Anterior cingulate cortex (tissue), 58 donors: ENCODE results near the gene AEBP1.

Experiments
- DNase-seq, 58 donors: peaks; one replicate each; lab custom pipeline; 2025; lab: John Stamatoyannopoulos, UW

The AEBP1 gene

DNA sequence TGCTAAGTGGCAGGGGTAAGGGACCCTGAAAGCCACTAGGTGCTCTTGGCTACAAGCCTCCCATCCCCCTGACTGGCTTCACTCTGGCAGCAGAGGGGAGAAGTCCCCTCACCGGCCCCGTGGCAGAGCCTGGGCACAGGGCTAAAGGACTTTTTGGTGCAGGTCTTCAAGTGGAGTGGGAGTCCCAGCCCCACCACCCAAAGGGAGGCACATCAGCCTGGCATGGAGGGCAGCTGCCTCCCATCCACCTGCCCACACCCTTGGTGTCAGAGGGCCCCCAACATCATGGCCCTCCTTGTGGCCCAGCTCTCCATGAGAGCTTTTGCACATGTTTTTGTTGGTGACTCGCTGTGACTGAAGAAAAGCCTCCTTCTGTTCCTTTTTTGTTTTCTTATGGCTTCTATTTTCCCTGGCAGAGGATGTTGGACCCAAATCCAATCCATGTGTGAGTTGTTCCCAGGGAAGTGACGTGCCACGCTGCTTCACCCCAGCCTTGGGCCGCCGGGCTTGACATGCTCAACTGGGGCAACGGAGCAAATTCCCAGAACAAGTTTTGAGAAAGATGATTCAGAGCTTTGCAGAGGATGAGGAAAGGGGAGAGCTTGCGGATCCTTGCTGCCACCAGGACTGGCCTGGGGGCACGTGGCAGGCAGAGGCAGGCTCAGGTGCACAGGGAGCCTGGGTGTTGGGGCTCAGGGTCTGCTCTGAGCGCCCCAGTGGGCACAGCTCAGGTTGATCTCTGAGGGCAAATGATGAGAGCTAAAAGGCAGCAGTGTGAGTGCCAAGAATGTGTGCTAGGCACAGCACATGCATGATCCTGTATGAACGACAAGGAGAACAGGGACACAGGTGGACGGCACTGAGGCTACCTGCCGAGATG is 1.9 kb upstream of the AEBP1 start:
- DNase-seq = peak in 4 of 58 donors; percentile 12 to 52 (median 48)

DNA sequence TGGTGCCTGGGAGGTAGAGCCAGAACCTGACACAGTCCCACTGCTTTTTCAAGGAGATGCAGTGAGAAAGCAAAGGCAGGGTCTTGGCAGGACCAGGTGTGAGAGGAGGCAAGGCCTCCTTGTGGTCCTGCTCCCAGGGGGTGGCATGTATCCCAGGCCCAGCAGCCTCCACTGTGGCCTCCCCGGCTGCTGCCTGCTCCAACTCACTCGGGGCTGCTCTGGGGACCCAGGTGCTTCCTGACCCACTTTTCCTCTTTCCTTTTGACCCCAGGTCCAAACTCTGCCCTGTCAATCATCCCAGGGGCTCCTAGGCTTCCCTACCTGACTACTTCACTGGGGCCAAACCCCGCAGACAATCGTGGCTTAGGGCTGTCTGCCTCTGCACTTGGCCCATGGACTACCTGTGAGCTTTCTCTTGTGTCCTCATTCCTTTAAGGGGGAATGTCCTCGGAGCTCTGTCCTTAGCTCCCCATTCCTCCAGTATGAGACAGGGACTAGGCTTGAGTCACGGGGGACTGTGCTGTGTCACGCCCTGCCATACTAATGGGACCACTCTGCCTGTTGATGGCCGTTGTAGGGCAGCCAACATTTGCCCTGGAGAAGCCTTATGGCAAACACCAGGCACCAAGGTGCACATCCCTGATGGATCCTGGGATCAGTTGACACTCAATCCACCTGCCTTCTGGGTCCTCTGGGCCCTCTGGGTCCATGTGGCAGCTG is 1.1 kb upstream of the AEBP1 start:
- no peak for DNase-seq

DNA sequence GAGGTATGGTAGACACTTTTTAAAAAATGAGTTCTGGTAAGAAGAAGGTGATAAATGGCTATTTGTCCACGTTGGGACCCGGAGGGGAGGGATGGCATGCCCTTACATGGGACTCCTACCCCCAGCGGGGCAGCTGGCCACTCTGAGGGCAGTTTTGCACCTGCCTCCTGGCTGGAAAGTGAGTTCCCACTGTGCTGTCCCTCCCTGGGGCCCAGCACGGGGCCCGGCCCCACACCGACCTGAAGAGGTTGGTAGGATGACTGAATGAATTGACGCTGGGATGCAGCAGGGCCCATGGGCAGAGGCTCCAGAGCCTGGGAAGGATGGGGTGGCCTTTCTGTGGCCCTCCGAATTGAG is 601 bp upstream of the AEBP1 start:
- no peak for DNase-seq

DNA sequence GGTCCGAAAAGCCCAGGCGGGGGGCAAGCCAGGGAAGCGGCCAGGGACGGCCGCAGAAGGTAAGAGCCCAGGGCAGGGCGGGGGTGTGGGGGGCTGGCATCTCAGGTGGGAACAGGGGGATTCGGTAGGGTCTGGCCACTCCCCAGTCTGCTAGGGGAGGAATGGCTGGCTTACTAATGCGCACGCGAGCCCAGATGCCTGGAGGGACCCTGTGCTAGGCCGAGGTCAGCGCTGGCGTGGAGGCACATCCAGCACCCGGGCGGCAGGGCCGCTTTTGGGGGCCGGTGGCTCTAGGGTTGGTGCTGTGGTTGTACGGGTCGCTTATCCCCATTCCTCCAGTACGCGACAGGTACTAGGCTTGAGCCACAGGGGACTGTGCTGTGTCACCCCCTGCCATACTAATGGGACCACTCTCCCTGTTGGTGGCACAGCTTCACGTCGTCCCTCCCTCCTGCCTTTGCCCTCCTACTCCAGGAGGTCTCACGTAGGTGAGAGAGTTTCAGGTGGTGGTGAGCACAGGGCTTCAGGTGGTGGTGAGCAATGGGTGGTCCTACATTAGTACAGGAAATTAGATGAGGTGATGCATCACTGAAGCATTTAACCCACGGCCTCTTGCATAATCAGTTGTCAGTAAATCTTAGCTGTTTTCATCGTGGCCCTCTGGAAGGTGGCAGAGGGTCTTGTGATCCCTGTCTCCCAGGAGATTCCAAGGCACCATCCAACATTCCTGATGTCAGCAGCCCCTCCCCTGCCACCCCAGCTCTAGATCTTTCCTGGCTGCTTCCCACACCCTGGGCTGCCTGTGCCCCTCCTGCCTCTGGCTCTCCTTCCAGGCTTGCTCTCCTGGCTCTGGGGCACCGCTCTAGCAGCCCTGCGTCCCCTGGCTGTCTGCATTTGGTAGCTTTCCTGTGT is 971 bp downstream of the AEBP1 start:
- peak in 45 of 58 donors; percentile 3 to 83 (median 46) for DNase-seq

DNA sequence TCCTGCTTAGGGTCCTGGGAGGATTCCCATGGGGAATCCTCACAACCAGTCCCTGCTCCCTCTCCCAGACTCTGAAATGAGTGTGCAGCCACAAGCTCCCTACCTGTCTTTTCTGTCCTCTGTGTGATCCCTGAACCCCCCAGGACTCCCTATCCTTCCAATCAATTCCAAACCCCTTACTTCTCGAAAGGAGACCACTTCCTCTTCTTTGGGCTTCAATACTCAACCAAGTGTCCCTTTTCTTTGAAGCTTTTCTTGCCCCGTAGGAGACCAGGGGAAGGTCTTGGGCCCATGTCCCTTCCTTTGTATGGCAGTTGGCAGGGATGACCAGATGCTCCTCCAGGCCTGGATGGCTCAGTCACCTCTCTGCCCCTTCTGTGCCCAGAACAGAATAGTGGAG is 1.7 kb downstream of the AEBP1 start:
- no peak for DNase-seq

DNA sequence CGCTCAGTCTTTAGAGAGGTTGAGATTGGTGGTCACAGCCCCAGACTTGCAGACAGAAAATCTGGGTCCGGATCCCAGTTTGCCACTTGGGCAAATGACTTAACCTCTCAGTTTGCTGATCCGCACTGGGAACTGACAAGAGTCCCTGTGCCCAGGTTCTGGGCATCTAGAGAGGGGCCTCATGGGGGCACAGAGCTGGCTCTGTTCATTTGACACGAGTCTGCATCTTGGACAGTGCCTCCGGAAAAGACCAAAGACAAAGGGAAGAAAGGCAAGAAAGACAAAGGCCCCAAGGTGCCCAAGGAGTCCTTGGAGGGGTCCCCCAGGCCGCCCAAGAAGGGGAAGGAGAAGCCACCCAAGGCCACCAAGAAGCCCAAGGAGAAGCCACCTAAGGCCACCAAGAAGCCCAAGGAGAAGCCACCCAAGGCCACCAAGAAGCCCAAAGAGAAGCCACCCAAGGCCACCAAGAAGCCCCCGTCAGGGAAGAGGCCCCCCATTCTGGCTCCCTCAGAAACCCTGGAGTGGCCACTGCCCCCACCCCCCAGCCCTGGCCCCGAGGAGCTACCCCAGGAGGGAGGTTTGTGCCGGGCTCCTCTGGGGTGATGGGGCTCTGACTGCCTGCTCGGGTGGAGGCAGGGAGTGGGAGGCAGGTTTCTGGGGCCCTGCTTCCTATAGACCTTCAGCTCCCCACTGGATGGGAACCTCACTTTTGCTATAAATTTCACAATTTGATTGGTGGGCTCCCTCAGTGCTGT is 2.3 kb downstream of the AEBP1 start:
- no peak for DNase-seq

GRCh38 chr7:44107116-44107960 is 3.2 kb downstream of the AEBP1 start:
- no peak for DNase-seq

DNA sequence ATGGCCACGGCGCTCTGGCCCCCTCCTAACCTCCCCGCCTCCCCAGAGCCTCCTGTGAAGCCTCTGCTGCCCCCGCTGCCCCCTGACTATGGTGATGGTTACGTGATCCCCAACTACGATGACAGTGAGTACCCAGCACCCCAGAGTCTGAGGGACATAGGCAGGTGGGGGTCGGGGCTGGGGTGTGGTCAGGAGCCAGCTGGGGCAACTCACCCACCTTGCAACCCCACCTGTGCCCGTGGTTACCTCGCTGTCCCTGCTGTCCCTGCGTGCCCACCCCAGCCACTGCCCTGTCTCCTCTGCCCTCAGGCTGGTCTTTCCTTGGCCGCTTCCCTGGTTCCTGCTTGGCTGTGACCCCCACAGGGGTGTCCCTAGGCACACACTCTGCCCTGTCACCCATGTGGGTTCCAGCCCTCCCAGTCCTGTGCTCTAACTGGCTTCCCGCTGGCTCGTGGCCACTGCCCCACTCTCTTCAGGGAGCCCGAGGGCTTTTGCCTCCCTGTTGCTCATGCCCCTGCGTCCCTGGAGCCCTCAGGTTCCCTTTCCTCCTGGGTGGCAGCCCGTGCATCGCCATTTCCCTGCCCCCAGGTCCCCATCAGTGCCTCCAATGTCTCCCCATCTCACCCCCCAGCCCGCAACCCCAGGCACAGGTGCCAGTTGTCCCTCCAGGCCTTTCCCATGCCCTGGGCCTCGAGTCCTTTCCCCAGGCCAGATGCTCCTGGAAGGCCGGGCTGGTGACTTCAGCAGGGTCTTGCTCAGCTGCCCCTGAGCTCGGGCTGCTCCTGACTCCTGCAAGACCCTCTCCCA is 4.0 kb downstream of the AEBP1 start:
- DNase-seq = no peak

DNA sequence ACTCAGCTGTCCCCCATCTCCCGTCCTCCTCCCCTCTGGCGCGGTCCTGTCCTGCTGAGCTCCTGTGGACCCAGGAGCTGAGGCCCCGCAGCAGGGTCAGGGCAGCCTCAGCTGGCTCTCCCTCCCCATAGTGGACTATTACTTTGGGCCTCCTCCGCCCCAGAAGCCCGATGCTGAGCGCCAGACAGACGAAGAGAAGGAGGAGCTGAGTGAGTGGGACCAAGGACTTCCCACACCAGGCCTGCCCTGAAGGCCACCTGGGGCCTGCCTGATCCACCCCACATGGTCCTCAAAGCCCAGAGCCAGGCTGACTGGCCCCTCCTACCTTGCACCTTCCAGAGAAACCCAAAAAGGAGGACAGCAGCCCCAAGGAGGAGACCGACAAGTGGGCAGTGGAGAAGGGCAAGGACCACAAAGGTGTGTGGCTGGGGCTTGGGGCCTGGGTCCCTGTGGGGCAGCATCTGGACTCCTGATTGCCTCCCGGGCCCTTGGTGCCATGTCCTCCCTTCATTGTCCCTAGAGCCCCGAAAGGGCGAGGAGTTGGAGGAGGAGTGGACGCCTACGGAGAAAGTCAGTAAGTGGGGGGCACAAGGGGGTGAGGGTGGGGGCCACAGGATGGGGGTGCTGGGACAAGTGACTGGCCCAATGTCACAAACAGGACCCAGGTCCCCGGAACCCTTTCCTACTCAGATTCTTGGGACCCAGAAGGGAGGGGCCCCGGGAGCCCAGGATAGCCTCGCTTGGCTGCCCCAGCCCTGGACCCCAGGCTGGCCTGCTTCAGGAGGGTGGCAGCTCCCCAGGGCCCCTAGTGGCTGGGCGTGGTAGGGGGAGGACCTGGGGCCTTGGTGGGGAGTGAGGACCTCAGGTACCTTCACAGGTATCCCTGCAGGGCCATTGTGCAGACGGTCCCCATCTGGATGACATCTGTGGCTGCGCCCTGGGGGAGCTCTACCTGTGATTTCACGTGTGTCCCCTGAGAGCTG is 4.9 kb downstream of the AEBP1 start:
- no peak for DNase-seq

DNA sequence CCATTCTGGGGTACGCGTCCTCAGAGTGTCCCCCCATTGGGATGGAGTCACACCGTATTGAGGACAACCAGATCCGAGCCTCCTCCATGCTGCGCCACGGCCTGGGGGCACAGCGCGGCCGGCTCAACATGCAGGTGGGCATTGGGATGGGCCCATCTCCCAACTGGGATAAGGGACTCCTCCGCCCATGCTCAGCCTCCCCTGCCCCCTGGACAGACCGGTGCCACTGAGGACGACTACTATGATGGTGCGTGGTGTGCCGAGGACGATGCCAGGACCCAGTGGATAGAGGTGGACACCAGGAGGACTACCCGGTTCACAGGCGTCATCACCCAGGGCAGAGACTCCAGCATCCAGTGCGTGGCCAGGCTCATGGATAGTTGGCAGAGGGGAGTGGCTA is 5.8 kb downstream of the AEBP1 start:
- no peak for DNase-seq

DNA sequence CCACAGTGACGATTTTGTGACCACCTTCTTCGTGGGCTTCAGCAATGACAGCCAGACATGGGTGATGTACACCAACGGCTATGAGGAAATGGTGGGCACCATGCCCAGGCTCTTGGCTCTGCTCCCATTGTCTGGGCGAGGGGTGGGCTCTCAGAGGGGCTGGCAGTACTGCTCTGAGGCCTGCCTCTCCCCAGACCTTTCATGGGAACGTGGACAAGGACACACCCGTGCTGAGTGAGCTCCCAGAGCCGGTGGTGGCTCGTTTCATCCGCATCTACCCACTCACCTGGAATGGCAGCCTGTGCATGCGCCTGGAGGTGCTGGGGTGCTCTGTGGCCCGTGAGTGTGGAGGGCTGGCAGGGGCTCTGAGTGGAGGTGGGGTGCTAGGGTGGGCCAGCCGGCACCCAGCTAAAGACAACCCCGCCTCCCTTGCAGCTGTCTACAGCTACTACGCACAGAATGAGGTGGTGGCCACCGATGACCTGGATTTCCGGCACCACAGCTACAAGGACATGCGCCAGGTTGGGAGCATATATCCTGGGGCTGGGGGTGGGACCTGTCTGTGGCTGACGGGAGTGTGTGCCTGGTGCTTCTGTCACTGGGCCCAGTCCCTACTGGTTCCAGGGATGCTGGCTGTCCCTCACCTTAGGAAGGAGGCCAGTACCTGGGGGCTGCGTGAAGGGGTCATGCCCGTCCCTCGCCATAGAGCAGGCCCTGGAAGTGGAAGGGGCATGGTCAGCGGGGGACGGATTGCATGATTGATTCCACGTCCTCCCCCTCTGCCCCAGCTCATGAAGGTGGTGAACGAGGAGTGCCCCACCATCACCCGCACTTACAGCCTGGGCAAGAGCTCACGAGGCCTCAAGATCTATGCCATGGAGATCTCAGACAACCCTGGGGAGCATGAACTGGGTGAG is 6.8 kb downstream of the AEBP1 start:
- DNase-seq = no peak

DNA sequence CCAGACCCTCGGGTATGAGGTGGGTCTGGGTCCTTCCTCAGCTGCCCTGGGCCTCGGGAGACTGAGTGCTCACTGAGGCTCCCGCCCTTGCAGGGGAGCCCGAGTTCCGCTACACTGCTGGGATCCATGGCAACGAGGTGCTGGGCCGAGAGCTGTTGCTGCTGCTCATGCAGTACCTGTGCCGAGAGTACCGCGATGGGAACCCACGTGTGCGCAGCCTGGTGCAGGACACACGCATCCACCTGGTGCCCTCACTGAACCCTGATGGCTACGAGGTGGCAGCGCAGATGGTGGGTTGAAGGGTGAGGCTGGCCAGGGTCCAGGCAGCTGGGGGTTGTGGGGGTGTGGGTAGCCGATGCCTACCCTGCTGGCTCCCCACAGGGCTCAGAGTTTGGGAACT is 7.6 kb downstream of the AEBP1 start:
- peak in 2 of 58 donors; percentile 11 to 21 for DNase-seq

- no peak for DNase-seq
Measured at GRCh38 chr7:44112231-44112996, 8.3 kb downstream of the AEBP1 start.

DNA sequence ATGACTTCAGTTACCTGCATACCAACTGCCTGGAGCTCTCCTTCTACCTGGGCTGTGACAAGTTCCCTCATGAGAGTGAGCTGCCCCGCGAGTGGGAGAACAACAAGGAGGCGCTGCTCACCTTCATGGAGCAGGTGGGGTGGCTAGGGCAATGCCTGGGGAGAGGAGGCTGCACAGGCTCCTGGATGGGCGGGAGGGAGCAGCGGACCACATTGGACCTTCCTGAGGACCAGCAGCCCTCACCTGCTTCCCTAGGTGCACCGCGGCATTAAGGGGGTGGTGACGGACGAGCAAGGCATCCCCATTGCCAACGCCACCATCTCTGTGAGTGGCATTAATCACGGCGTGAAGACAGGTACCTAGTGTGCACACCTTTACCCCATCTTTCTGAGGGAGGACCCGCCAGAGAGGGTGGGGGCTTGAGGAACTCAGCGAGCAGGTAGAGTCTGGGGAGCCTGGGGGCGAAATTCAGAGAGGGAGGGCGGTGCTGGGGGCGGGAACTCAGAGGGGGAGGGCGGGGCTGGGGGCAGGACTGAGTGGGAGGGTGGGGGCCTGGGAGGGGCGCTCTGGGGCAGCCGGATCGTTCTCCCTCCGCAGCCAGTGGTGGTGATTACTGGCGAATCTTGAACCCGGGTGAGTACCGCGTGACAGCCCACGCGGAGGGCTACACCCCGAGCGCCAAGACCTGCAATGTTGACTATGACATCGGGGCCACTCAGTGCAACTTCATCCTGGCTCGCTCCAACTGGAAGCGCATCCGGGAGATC is 9.0 kb downstream of the AEBP1 start:
- no peak for DNase-seq
